ENCODE results near the gene ROBO1. TPM values are rescaled to one million over a fixed set of nuclear protein-coding genes. Genes with fewer than 3 reads are reported as not detected.
"Not testable (repeated sequence)": the region's sequence is repeated elsewhere in the genome, so short reads cannot be mapped to it uniquely, and the experiment has no call there.

Gene ROBO1
- total RNA-seq, 2 donors from 2014 or later = 0.12 TPM; not detected in 1

- peaks cover 0 to 5% of the 10 kb centered on the region in 2 donors for H3K36me3 Mint-ChIP-seq
- ATAC-seq (no peak), DNase-seq (ENCODE audit: low spot score in 2 of 2) (no peak)
- no peak overlapping the region for H3K27ac Mint-ChIP-seq
- H3K9me3 Mint-ChIP-seq = no peaks in the 10 kb centered on the region
These were observed 591.9 kb downstream of the ROBO1 start for GRCh38 chr3:79175870-79176269.

GRCh38 chr3:79173259-79173658, 594.5 kb downstream of the ROBO1 start:
- H3K36me3 Mint-ChIP-seq; ATAC-seq; H3K27ac Mint-ChIP-seq; H3K9me3 Mint-ChIP-seq; DNase-seq (ENCODE audit: low spot score in 2 of 2): not testable (repeated sequence)

- H3K9me3 Mint-ChIP-seq = peaks cover 8% of the 10 kb centered on the region in 2 donors
- no peak for DNase-seq (ENCODE audit: low spot score in 2 of 2)
- H3K36me3 Mint-ChIP-seq = peaks cover 0 to 5% of the 10 kb centered on the region in 2 donors
- no peak overlapping the region for H3K27ac Mint-ChIP-seq
- no peak for ATAC-seq
These were observed 595.6 kb downstream of the ROBO1 start for GRCh38 chr3:79172241-79172640.

- DNase-seq (ENCODE audit: low spot score in 2 of 2) (no peak), ATAC-seq (no peak)
- Mint-ChIP-seq H3K9me3 (peaks cover 8 to 11% of the 10 kb centered on the region in 2 donors), H3K36me3 (peaks cover 0 to 5% of the 10 kb centered on the region in 2 donors), H3K27ac (no peak overlapping the region)
These were observed 597.8 kb downstream of the ROBO1 start for GRCh38 chr3:79170021-79170420.

- no peak for ATAC-seq
- H3K9me3 Mint-ChIP-seq = peaks cover 8 to 16% of the 10 kb centered on the region in 2 donors
- no peak overlapping the region for H3K27ac Mint-ChIP-seq
These were observed 600.0 kb downstream of the ROBO1 start for GRCh38 chr3:79167651-79168416.

GRCh38 chr3:79162653-79163052, 605.1 kb downstream of the ROBO1 start:
- Mint-ChIP-seq H3K9me3 (peaks cover 3 to 9% of the 10 kb centered on the region in 2 donors), H3K27ac (no peak overlapping the region), H3K36me3 (peaks cover 0 to 4% of the 10 kb centered on the region in 2 donors)
- ATAC-seq (no peak), DNase-seq (ENCODE audit: low spot score in 2 of 2) (no peak)

More at GRCh38 chr3:79167651-79168416, 600.0 kb downstream of the ROBO1 start:
- no peak for DNase-seq (ENCODE audit: low spot score in 2 of 2)
- peaks cover 0 to 4% of the 10 kb centered on the region in 2 donors for H3K36me3 Mint-ChIP-seq

GRCh38 chr3:79161941-79162340, 605.9 kb downstream of the ROBO1 start:
- ATAC-seq (no peak), DNase-seq (ENCODE audit: low spot score in 2 of 2) (no peak)
- H3K9me3 Mint-ChIP-seq = peaks cover 0 to 9% of the 10 kb centered on the region in 2 donors
- peaks cover 0 to 4% of the 10 kb centered on the region in 2 donors for H3K36me3 Mint-ChIP-seq
- no peak overlapping the region for H3K27ac Mint-ChIP-seq

GRCh38 chr3:79160421-79160820, 607.4 kb downstream of the ROBO1 start:
- no peak for ATAC-seq
- no peak overlapping the region for H3K27ac Mint-ChIP-seq

GRCh38 chr3:79159736-79160135, 608.1 kb downstream of the ROBO1 start:
- Mint-ChIP-seq H3K36me3 (peaks cover 0 to 4% of the 10 kb centered on the region in 2 donors), H3K9me3 (peaks cover 0 to 11% of the 10 kb centered on the region in 2 donors), H3K27ac (no peak overlapping the region)
- ATAC-seq (no peak), DNase-seq (ENCODE audit: low spot score in 2 of 2) (no peak)

More at GRCh38 chr3:79160421-79160820, 607.4 kb downstream of the ROBO1 start:
- Mint-ChIP-seq H3K9me3 (peaks cover 0 to 16% of the 10 kb centered on the region in 2 donors), H3K36me3 (peaks cover 0 to 4% of the 10 kb centered on the region in 2 donors)
- no peak for DNase-seq (ENCODE audit: low spot score in 2 of 2)

- ATAC-seq (no peak), DNase-seq (ENCODE audit: low spot score in 2 of 2) (no peak)
- Mint-ChIP-seq H3K27ac (no peak overlapping the region), H3K36me3 (no peaks in the 10 kb centered on the region), H3K9me3 (peaks cover 7 to 8% of the 10 kb centered on the region in 2 donors)
These were observed 610.6 kb downstream of the ROBO1 start for GRCh38 chr3:79157191-79157590.

- DNase-seq (ENCODE audit: low spot score in 2 of 2) (no peak), ATAC-seq (no peak)
- Mint-ChIP-seq H3K27ac (no peak overlapping the region), H3K9me3 (peaks cover 16 to 19% of the 10 kb centered on the region in 2 donors), H3K36me3 (no peaks in the 10 kb centered on the region)
These were observed 612.9 kb downstream of the ROBO1 start for GRCh38 chr3:79154865-79155264.

GRCh38 chr3:79148786-79149185, 619.0 kb downstream of the ROBO1 start:
- Mint-ChIP-seq H3K9me3 (peaks cover 16 to 18% of the 10 kb centered on the region in 2 donors), H3K27ac (no peak overlapping the region), H3K36me3 (no peaks in the 10 kb centered on the region)
- DNase-seq (ENCODE audit: low spot score in 2 of 2) (no peak), ATAC-seq (no peak)

GRCh38 chr3:79146024-79146423, 621.8 kb downstream of the ROBO1 start:
- Mint-ChIP-seq H3K27ac (no peak overlapping the region), H3K9me3 (peaks cover 7 to 12% of the 10 kb centered on the region in 2 donors), H3K36me3 (no peaks in the 10 kb centered on the region)
- ATAC-seq (no peak), DNase-seq (ENCODE audit: low spot score in 2 of 2) (no peak)

GRCh38 chr3:79140708-79141107, 627.1 kb downstream of the ROBO1 start:
- ATAC-seq (no peak), DNase-seq (ENCODE audit: low spot score in 2 of 2) (no peak)
- H3K27ac Mint-ChIP-seq = no peak overlapping the region

GRCh38 chr3:79139395-79140068, 628.3 kb downstream of the ROBO1 start:
- ATAC-seq = no peak
- H3K9me3 Mint-ChIP-seq = peaks cover 5 to 12% of the 10 kb centered on the region in 2 donors
- H3K27ac Mint-ChIP-seq = no peak overlapping the region
- DNase-seq (ENCODE audit: low spot score in 2 of 2) = no peak
- H3K36me3 Mint-ChIP-seq = no peaks in the 10 kb centered on the region

More at GRCh38 chr3:79140708-79141107, 627.1 kb downstream of the ROBO1 start:
- peaks cover 5 to 12% of the 10 kb centered on the region in 2 donors for H3K9me3 Mint-ChIP-seq
- H3K36me3 Mint-ChIP-seq = no peaks in the 10 kb centered on the region

GRCh38 chr3:79125313-79125984, 642.3 kb downstream of the ROBO1 start:
- no peak overlapping the region for H3K27ac Mint-ChIP-seq
- no peak for DNase-seq (ENCODE audit: low spot score in 2 of 2)
- no peak for ATAC-seq
- H3K9me3 Mint-ChIP-seq = peaks cover 16 to 28% of the 10 kb centered on the region in 2 donors
- H3K36me3 Mint-ChIP-seq = no peaks in the 10 kb centered on the region

- Mint-ChIP-seq H3K27ac (no peak overlapping the region), H3K36me3 (no peaks in the 10 kb centered on the region), H3K9me3 (peaks cover 14% of the 10 kb centered on the region in 2 donors)
- DNase-seq (ENCODE audit: low spot score in 2 of 2) (no peak), ATAC-seq (no peak)
These were observed 652.3 kb downstream of the ROBO1 start for GRCh38 chr3:79115458-79115857.
